ENCODE results near the gene MAT2A.

DNA sequence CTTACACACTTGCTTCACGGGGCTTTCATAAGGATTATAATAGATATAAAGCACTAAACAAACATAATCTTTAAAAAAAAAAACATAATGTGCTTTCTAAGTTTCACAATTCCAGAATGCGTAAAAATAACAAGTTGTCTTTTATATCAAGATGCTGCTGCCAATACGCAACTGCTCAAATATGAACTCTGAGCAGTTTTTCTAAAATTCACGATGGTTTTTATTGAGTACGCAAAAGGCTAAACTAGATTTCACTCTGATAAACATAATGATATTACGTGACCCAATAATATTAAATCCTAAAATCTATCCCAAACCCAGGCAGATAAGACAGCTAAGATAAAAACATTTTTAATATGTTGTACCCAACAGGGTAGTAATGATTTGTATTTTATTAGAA is 24.6 kb upstream of the MAT2A start:
- TF ChIP-seq, protein P1, sequence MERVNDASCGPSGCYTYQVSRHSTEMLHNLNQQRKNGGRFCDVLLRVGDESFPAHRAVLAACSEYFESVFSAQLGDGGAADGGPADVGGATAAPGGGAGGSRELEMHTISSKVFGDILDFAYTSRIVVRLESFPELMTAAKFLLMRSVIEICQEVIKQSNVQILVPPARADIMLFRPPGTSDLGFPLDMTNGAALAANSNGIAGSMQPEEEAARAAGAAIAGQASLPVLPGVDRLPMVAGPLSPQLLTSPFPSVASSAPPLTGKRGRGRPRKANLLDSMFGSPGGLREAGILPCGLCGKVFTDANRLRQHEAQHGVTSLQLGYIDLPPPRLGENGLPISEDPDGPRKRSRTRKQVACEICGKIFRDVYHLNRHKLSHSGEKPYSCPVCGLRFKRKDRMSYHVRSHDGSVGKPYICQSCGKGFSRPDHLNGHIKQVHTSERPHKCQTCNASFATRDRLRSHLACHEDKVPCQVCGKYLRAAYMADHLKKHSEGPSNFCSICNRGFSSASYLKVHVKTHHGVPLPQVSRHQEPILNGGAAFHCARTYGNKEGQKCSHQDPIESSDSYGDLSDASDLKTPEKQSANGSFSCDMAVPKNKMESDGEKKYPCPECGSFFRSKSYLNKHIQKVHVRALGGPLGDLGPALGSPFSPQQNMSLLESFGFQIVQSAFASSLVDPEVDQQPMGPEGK (CRISPR knock-in tag; IDR thresholded peaks at IDR 0.05; ENCODE audit: borderline replicate concordance), result no peak
- TF ChIP-seq ZFP3 (CRISPR knock-in tag; IDR thresholded peaks at IDR 0.05) (no peak), ZNF70 (CRISPR knock-in tag; IDR thresholded peaks at IDR 0.05) (no peak), GLIS3 (CRISPR knock-in tag; IDR thresholded peaks at IDR 0.05) (no peak), SNAI2 (CRISPR knock-in tag; IDR thresholded peaks at IDR 0.05) (no peak), BACH2 (CRISPR knock-in tag; IDR thresholded peaks at IDR 0.05; ENCODE audit: borderline replicate concordance) (no peak), RARB (CRISPR knock-in tag; IDR thresholded peaks at IDR 0.05) (no peak), ZFP30 (CRISPR knock-in tag; IDR thresholded peaks at IDR 0.05) (no peak), ARNTL (CRISPR knock-in tag; IDR thresholded peaks at IDR 0.05; ENCODE audit: borderline replicate concordance, low read depth) (no peak)
- TF ChIP-seq, protein P2, sequence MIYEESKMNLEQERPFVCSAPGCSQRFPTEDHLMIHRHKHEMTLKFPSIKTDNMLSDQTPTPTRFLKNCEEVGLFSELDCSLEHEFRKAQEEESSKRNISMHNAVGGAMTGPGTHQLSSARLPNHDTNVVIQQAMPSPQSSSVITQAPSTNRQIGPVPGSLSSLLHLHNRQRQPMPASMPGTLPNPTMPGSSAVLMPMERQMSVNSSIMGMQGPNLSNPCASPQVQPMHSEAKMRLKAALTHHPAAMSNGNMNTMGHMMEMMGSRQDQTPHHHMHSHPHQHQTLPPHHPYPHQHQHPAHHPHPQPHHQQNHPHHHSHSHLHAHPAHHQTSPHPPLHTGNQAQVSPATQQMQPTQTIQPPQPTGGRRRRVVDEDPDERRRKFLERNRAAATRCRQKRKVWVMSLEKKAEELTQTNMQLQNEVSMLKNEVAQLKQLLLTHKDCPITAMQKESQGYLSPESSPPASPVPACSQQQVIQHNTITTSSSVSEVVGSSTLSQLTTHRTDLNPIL (CRISPR knock-in tag; IDR thresholded peaks at IDR 0.05; ENCODE audit: low read depth), result no peak

Data from SK-N-SH treated with all-trans-retinoic acid at 6 μM for 48 hours (cell line).